Hepatocyte (in vitro differentiated cells): ENCODE data around the gene IGLON5. TPM values are rescaled to one million over a fixed set of nuclear protein-coding genes. Genes with fewer than 3 reads are reported as not detected.

ENCODE experiments used
- DNase-seq: peaks from one replicate; pipeline ENCODE4 v3.0.0-alpha.2; 2016; ENCODE audit warnings: low spot score
- H2AFZ ChIP-seq: fragments of 200-600 bp; sonication (generic); 2 replicates; pipeline ENCODE4 v1.6.0; 2016; ENCODE audit warnings: antibody characterized with exemption, mild to moderate bottlenecking
- H3K27ac ChIP-seq: fragments of 200-600 bp; sonication (generic); 2 replicates; pipeline ENCODE4 v1.5.1; 2016; ENCODE audit warnings: mild to moderate bottlenecking
- H3K27me3 ChIP-seq: fragments of 200-600 bp; sonication (generic); 2 replicates; pipeline ENCODE4 v1.6.1; 2016
- H3K36me3 ChIP-seq: fragments of 200-600 bp; sonication (generic); replicated peaks from 2 replicates; pipeline ENCODE4 v1.5.1; 2016; ENCODE audit warnings: low read depth; ENCODE audit not compliant: insufficient read depth
- H3K4me1 ChIP-seq: fragments of 200-600 bp; sonication (generic); 2 replicates; pipeline ENCODE4 v1.5.1; 2016; ENCODE audit warnings: mild to moderate bottlenecking, moderate library complexity; ENCODE audit not compliant: insufficient read depth
- H3K4me2 ChIP-seq: fragments of 200-600 bp; sonication (generic); 2 replicates; pipeline ENCODE4 v1.6.0; 2016
- H3K4me3 ChIP-seq: fragments of 200-600 bp; sonication (generic); 2 replicates; pipeline ENCODE4 v1.5.1; 2016; ENCODE audit warnings: mild to moderate bottlenecking
- H3K79me2 ChIP-seq: fragments of 200-600 bp; sonication (generic); 2 replicates; pipeline ENCODE4 v1.6.0; 2017; ENCODE audit warnings: mild to moderate bottlenecking
- H3K9me2 ChIP-seq: fragments of 200-600 bp; sonication (generic); replicated peaks from 2 replicates; pipeline ENCODE4 v1.6.0; 2017; ENCODE audit warnings: mild to moderate bottlenecking; ENCODE audit not compliant: insufficient read depth
- H3K9me3 ChIP-seq: fragments of 200-600 bp; sonication (generic); 2 replicates; pipeline ENCODE4 v1.5.1; 2016; ENCODE audit warnings: low read depth, mild to moderate bottlenecking
- H4K20me1 ChIP-seq: fragments of 200-600 bp; sonication (generic); 2 replicates; pipeline ENCODE4 v1.6.0; 2016; ENCODE audit warnings: mild to moderate bottlenecking; ENCODE audit not compliant: insufficient read depth, poor library complexity, severe bottlenecking
- EZH2 ChIP-seq: fragments of 200-600 bp; sonication (generic); IDR thresholded peaks from 2 replicates; pipeline ENCODE4 v1.6.1; 2016; ENCODE audit warnings: antibody characterized with exemption, mild to moderate bottlenecking, borderline replicate concordance
- EZH2phosphoT487 ChIP-seq: fragments of 200-600 bp; sonication (generic); IDR thresholded peaks from one replicate; pipeline ENCODE4 v1.6.1; 2018; ENCODE audit warnings: antibody characterized with exemption, mild to moderate bottlenecking, low read depth, moderate library complexity; ENCODE audit not compliant: unreplicated experiment, severe bottlenecking
- WGBS: methylation state at CpG from one replicate; pipeline ENCODE4 v1.1.6; 2016; ENCODE audit warnings: low lambda C conversion rate; ENCODE audit errors: missing lambda C conversion rate; 5-methylcytosine and 5-hydroxymethylcytosine counted together
- polyA plus RNA-seq: library from polyadenylated mRNA; unstranded; fragments of >200 nt; fragmentation: Nextera tagmentation; extraction: Ambion mirVana; gene quantifications from 2 replicates; pipeline ENCODE4 v1.2.1, GENCODE V29; 2016
- total RNA-seq: library from RNA; depleted of rRNA; stranded (reverse); fragments of >200 nt; gene quantifications from 2 replicates; pipeline ENCODE4 v1.2.3, GENCODE V29; 2014
- TF ChIP-seq, protein P1 (sequence below): fragments of 200-600 bp; sonication (generic); IDR thresholded peaks from 2 replicates; pipeline ENCODE4 v1.5.1; 2016; ENCODE audit warnings: antibody characterized with exemption, mild to moderate bottlenecking; ENCODE audit not compliant: poor library complexity

IGLON5 gene
- total and polyA plus RNA-seq, 2 experiments from 2014 or later: 2.4 to 5.0 TPM

DNA sequence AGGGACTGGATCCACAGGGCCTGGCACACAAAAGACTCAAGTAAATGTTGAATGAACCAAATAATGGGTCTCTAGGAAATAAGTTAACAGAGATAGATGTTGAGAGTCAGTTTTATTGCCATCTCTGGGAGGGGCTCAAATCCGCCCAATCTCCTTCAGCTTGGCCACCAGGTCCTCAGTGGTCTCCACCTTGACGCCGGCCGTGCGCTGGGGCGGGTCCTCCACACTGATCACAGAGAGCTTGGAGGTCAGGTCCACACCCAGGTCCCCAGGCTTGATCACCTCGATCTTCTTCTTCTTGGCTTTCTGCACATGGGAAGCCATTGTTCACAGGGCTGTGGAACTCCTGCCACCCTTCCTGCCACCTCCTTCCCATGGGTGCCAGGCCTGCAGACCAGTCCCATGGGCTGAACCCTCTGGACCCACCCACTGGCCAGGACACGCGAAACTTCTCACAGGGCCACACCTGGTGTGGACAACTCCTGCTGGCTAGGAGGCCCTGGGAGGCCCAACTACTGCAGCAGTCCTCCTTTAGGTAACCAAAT, 33.7 kb downstream of the IGLON5 start:
- Histone ChIP-seq H3K79me2 (no peaks in the 10 kb centered on the region), H3K4me2 (no peak overlapping the region), H3K9me3 (no peaks in the 10 kb centered on the region), H3K4me3 (no peak overlapping the region), H3K4me1 (peaks cover 3% of the 10 kb centered on the region), H2AFZ (no peak overlapping the region), H3K9me2 (no peaks in the 10 kb centered on the region), H3K27ac (no peak overlapping the region), H4K20me1 (no peaks in the 10 kb centered on the region), H3K27me3 (no peaks in the 10 kb centered on the region), H3K36me3 (no peaks in the 10 kb centered on the region)
- no peak for TF ChIP-seq EZH2phosphoT487
- no peak for TF ChIP-seq EZH2
- TF ChIP-seq, protein P1, sequence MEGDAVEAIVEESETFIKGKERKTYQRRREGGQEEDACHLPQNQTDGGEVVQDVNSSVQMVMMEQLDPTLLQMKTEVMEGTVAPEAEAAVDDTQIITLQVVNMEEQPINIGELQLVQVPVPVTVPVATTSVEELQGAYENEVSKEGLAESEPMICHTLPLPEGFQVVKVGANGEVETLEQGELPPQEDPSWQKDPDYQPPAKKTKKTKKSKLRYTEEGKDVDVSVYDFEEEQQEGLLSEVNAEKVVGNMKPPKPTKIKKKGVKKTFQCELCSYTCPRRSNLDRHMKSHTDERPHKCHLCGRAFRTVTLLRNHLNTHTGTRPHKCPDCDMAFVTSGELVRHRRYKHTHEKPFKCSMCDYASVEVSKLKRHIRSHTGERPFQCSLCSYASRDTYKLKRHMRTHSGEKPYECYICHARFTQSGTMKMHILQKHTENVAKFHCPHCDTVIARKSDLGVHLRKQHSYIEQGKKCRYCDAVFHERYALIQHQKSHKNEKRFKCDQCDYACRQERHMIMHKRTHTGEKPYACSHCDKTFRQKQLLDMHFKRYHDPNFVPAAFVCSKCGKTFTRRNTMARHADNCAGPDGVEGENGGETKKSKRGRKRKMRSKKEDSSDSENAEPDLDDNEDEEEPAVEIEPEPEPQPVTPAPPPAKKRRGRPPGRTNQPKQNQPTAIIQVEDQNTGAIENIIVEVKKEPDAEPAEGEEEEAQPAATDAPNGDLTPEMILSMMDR: no peak
- WGBS: 98% methylated on average over 9 of the region's 9 CpGs
- no peak for DNase-seq

DNA sequence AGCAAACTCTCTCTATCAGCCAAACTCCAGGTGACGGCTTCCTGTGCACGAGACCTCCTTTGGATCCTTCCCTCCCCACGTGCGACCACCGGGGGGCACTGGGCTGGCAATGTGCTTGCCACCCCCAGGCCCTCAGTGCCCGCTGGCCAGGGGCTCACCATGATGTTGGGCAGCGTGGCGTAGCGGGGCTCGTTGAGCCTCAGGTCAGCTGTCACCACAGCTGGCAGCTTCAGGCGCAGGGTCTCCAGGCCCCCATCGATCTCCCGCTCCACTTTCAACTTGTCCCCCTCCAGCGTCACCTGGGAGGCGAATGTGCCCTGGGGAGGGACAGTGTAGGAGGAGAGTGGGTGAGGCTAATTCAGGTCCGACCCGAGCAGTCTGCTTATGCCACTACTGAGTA, 35.3 kb downstream of the IGLON5 start:
- Histone ChIP-seq H3K4me1 (no peaks in the 10 kb centered on the region), H3K9me2 (no peaks in the 10 kb centered on the region), H3K36me3 (no peaks in the 10 kb centered on the region), H3K4me3 (no peak overlapping the region), H3K27ac (no peak overlapping the region), H4K20me1 (no peaks in the 10 kb centered on the region), H2AFZ (no peak overlapping the region), H3K79me2 (no peaks in the 10 kb centered on the region), H3K9me3 (no peaks in the 10 kb centered on the region), H3K4me2 (no peak overlapping the region), H3K27me3 (no peaks in the 10 kb centered on the region)
- 87% methylated on average over 17 of the region's 17 CpGs for whole genome bisulfite sequencing
- DNase-seq: no peak
- TF ChIP-seq, protein P1: no peak
- TF ChIP-seq EZH2 (no peak), EZH2phosphoT487 (no peak)

GRCh38 chr19:51347209-51347928, 35.9 kb downstream of the IGLON5 start:
- TF ChIP-seq, protein P1: no peak
- no peak for TF ChIP-seq EZH2phosphoT487
- TF ChIP-seq EZH2: no peak
- Histone ChIP-seq H2AFZ (no peak overlapping the region), H3K9me3 (no peaks in the 10 kb centered on the region), H3K27me3 (no peaks in the 10 kb centered on the region), H3K27ac (no peak overlapping the region), H3K4me3 (no peak overlapping the region), H4K20me1 (no peaks in the 10 kb centered on the region), H3K4me1 (no peaks in the 10 kb centered on the region), H3K79me2 (no peaks in the 10 kb centered on the region), H3K4me2 (no peak overlapping the region), H3K36me3 (no peaks in the 10 kb centered on the region), H3K9me2 (no peaks in the 10 kb centered on the region)
- WGBS: 72% methylated on average over 10 of the region's 10 CpGs
- no peak for DNase-seq
